GM12891 (cell line): ENCODE results near the gene MGA.

Experiments
- DNase-seq: peaks from one replicate; pipeline ENCODE4 v3.0.0; 2011; ENCODE audit warnings: low spot score; ENCODE audit not compliant: insufficient read length
- FAIRE-seq: peaks from 2 replicates; lab custom pipeline; 2011; peaks lifted over from hg19 to GRCh38; lab: Jason Lieb, UNC
- PAX5 ChIP-seq: IDR thresholded peaks from 2 replicates; pipeline ENCODE4 v1.6.1; 2011; ENCODE audit warnings: low read length, moderate library complexity, mild to moderate bottlenecking; ENCODE audit not compliant: insufficient read depth, severe bottlenecking
- POLR2A ChIP-seq: IDR thresholded peaks from 2 replicates; pipeline ENCODE4 v1.6.1; 2011; ENCODE audit warnings: low read depth, low read length, control low read depth
- POLR2AphosphoS5 ChIP-seq: IDR thresholded peaks from 2 replicates; pipeline ENCODE4 v1.6.1; 2011; ENCODE audit warnings: low read depth, low read length, control low read depth
- POU2F2 ChIP-seq: IDR thresholded peaks from 2 replicates; pipeline ENCODE4 v1.6.1; 2011; ENCODE audit warnings: low read depth, mild to moderate bottlenecking, control low read depth, low read length, moderate library complexity
- SPI1 ChIP-seq: IDR thresholded peaks from 2 replicates; pipeline ENCODE4 v1.6.1; 2011; ENCODE audit warnings: low read depth, low read length, control low read depth
- TAF1 ChIP-seq: IDR thresholded peaks from 2 replicates; pipeline ENCODE4 v1.6.1; 2011; ENCODE audit warnings: low read depth, low read length, control low read depth

The MGA gene

DNA sequence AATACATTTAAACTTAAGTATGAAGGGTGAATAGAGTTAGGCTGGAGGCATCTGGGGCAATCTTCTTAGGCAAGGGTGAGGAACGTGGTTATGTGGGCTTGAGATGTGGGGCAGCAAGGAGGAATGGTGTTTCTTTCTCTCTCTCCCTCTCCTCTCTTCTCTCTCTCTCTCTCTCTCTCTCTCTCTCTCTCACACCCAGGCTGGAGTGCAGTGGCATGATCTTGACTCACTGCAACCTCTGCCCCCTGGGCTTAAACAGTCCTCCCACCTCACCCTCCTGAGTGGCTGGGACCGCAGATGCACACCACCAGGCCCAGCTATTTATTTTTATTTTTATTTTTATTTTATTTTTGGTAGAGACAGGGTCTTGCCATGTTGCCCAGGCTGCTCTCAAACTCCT is 4.0 kb upstream of the MGA start:
- DNase-seq (no peak), FAIRE-seq (no peak)
- no peak for TF ChIP-seq POU2F2
- no peak for TF ChIP-seq SPI1
- TF ChIP-seq POLR2AphosphoS5: no peak
- no peak for TF ChIP-seq PAX5
- no peak for TF ChIP-seq TAF1
- TF ChIP-seq POLR2A: no peak

DNA sequence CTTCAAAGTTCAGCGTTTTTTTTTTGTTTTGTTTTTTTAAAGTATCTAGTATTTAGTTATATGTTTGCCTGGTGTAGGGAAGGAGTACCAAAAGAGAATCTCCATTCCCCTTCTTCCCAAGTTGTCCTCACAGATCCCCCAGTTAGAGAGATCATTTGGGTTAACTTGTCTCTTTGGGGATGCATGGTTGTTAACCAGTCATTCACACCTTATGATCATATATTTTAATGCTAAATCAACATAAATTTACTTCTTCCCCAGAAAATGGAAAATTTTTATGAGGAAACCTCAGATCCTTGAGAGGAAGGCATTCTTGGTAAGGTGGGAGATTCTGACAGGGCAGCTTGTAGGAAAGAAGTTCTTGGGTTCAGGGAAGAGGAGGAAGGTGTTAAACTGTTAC is 1.5 kb upstream of the MGA start:
- TF ChIP-seq POLR2AphosphoS5 (no peak), POLR2A (no peak), POU2F2 (no peak), PAX5 (no peak), SPI1 (no peak), TAF1 (no peak)
- no peak for FAIRE-seq
- DNase-seq: no peak

DNA sequence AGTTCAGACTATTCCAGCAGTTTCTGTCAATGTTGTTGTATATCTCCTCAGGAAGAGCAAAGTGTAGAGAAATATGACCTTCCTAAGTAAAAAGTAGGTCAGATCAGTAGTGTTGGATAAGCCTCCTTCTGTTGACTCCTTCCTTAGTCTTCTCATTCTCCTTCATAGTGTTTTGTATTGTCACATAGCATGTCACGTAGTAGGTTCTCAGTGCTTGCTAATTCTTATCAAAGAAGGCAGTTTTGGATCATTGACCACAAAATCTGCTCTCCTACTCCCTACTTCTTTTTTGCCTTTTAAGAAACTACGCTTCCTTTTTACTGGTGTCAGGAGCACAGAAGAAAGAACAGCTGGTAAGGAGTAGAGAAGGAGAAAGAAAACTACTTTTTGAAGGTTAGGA is 1.0 kb upstream of the MGA start:
- DNase-seq (no peak), FAIRE-seq (no peak)
- TF ChIP-seq POLR2A: no peak
- TF ChIP-seq PAX5: no peak
- no peak for TF ChIP-seq SPI1
- TF ChIP-seq TAF1: no peak
- no peak for TF ChIP-seq POU2F2
- TF ChIP-seq POLR2AphosphoS5: no peak

DNA sequence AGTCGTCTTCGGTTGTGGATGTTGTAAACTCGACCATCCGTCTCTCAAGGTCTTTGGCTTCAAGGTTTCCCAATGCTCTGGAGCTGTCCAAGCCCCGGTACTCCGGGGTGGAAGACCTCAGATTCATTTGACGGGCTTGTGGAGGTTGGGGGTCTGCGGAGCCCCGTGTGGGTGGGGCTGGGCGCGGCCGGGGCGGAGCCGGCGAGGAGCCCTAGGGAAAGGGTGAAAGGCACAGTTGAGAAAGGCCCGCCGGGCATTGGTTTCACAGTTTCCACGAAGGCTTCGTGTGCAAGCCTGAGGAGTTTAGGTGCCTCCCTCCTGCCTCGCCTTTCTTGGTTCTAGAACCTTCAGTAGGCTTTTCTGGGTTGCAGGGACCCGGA is 360 bp upstream of the MGA start:
- DNase-seq (no peak), FAIRE-seq (no peak)
- TF ChIP-seq PAX5 (no peak), SPI1 (no peak), POLR2A (no peak), POU2F2 (no peak), TAF1 (no peak), POLR2AphosphoS5 (no peak)

DNA sequence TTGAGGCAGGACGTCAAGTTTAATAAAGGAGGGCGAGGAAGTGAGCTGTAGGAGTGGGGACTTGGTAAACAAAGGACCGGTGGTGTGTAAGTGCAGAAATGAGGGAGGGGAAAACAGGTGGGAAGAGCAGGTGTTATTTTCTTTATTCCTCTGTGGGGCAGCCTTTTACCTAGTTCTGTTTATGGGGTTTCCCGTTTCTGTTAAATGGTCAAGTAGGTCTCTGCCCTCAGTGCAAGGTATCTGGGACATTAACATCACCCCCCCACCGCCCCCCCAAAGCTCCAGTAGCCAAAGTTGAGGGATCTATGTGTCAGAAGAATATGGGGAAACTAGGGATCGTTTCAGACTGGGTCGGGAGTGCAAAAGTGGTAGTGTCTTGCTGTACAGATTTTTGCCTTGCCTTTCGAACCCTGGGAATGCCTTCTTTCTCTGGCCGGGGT is 893 bp downstream of the MGA start:
- FAIRE-seq (no peak), DNase-seq (no peak)
- TF ChIP-seq PAX5 (no peak), POU2F2 (no peak), TAF1 (no peak), SPI1 (no peak), POLR2A (no peak), POLR2AphosphoS5 (no peak)

DNA sequence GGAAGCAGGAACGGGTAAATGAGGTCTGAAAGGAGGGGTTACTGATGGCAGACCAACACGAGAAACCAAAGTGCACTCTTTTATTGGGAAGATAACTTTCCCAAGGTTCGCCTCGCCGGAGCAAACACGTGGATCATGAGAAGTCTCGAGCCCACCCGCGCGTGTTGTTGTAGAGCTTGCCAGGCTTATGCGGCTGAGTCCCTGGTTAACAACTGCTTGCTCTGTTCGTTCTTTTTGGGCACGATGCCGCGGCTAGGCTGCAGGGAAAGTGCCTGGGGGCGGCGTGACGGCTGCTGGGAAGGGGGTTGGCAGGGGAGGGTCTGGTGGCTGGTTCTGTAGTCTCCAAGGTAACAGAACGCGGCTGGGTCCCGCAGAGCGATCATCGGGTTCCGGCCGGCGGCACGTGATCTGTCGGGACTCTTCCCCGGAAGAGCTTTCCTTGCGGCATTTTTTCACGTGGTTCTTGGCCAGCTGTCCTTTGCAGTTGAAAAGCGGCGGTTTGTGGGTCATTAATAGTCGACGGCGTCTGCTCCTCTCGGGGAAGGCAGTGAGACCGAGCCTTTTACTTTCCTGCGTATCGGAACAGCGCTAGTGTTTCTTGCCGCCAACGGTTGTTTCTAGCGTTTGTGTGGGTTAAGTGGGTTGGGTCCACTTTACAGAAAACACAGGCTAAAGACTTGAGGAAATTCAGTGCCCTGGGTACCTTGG is 1.5 kb downstream of the MGA start:
- peak; percentile 20 for DNase-seq
- TF ChIP-seq POLR2A: peak; percentile 66; the same call in 1 of the 2 replicates
- TF ChIP-seq TAF1: 0 out of 2 replicates have a peak, but pooled peaks have one; percentile 41
- no peak for TF ChIP-seq PAX5
- no peak for TF ChIP-seq SPI1
- peak; percentile 75 for TF ChIP-seq POLR2AphosphoS5
- TF ChIP-seq POU2F2: 0 out of 2 replicates have a peak, but pooled peaks have one; percentile 31
- FAIRE-seq: peak; percentile 84

DNA sequence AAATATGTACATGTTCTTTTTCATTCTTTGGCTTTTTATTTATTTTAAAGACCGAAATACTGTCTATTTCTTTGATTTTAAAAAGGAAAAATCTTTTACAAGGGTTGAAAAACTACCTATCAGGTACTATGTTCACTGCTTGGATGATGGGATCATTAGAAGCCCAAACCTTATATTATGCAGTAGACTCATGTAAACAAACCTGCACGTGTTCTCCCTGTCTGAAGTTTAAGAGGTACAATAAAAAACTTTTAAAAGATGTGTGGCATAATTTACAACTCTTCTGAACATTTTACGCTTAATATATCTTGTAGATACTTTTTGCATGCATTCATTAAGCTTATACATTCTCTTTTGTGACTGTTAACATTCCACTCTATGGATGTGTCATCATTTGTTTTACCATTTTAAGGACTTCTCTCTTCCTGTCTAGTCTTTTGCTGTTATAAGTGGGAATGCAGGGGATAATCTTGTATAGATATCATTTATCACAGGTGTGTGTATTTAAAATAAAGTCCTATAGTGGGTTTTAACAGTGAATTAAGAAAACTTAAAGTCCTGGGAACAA is 6.2 kb downstream of the MGA start:
- FAIRE-seq: no peak
- no peak for DNase-seq
- TF ChIP-seq PAX5 (no peak), TAF1 (no peak), POLR2AphosphoS5 (no peak), POLR2A (no peak), POU2F2 (no peak), SPI1 (no peak)

DNA sequence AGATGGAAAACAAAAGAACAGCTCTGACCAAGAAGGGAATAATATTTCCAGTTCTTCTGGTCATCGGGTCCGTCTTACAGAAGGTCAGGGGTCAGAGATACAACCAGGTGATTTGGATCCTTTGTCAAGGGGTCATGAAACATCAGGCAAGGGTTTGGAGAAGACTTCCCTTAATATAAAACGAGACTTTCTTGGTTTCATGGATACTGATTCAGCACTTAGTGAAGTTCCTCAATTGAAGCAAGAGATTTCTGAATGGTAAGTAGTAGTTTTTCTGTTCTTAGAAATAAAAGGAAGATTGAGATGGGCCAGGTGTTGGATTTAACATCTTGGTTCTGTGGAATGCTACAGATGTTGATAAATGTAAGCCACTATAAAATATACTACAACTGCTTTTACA is 9.5 kb downstream of the MGA start:
- DNase-seq: no peak
- FAIRE-seq: no peak

DNA sequence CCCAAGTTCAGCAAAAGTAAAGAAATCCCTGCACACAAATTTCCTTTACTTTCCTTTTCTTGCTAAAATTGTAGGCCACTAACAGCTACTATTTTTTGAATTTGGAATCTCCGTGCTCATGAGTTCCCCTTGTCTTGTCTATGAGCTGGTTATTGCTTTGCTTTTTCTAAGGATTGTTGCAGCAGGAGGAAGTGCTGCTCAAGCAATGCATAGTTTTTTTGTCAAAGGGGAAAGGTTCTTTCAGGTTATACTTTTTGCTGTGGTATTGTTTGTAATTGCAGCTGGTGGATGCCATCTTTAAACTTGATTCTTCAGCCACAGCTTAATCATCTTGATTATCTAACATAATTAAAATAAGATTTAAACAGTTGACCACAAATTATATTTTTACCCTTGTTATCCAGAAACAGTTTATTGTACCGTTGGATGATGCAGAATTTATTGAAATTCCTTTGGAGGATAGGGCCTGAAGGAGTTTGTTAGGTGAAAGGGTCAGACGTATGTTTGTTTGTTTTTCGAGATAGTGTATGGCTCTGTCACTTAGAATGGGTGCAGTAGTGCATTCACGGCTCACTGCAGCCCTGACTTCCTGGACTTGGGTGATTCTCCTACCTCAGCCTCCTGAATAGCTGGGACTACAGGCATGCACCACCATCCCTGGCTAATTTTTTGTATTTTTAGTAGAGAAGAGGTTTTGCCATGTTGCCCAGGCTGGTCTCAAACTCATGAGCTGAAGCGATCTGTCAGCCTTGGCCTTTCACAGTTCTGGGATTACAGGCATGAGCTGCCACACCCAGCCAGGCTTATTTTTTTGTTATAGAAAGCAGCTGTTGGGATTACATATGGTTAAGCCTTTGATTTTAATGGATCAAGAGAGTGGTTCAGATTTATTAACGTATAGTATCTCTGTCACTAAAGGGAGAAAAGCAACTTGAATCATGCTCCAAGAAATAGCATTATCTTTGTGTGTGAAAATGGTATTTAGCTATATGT is 11.7 kb downstream of the MGA start:
- DNase-seq (no peak), FAIRE-seq (no peak)
- TF ChIP-seq TAF1 (no peak), POU2F2 (no peak), POLR2AphosphoS5 (no peak), SPI1 (no peak), PAX5 (no peak), POLR2A (no peak)

More for the DNA sequence above, 9.5 kb downstream of the MGA start:
- TF ChIP-seq TAF1 (no peak), POU2F2 (no peak), POLR2AphosphoS5 (no peak), POLR2A (no peak), SPI1 (no peak), PAX5 (no peak)
